Upper lobe of left lung (tissue), 4 donors: ENCODE measurements around the gene HOXC5.

Source experiments
- POLR2A ChIP-seq, 4 donors: fragments of 450-650 bp; IDR thresholded peaks; one replicate each; pipeline ENCODE4 v1.5.1; 2016 to 2017; ENCODE audit warnings: antibody characterized with exemption in 4 of 4, mild to moderate bottlenecking in 2 of 4
- POLR2AphosphoS5 ChIP-seq, 2 donors: sonication (generic); formaldehyde crosslinking; IDR thresholded peaks; one replicate each; pipeline ENCODE4 v1.5.1; 2017; ENCODE audit warnings: antibody characterized with exemption in 2 of 2
- TF ChIP-seq, protein P1 (sequence below), 6 experiments: fragments of 450-650 bp in 4 of 6; fragments of 200-600 bp in 2 of 6; sonication (generic) in 2 of 6; IDR thresholded peaks; one replicate each; pipeline ENCODE4 v1.5.1; 2016 to 2019; ENCODE audit warnings: antibody characterized with exemption in 6 of 6

- TF ChIP-seq, protein P1, sequence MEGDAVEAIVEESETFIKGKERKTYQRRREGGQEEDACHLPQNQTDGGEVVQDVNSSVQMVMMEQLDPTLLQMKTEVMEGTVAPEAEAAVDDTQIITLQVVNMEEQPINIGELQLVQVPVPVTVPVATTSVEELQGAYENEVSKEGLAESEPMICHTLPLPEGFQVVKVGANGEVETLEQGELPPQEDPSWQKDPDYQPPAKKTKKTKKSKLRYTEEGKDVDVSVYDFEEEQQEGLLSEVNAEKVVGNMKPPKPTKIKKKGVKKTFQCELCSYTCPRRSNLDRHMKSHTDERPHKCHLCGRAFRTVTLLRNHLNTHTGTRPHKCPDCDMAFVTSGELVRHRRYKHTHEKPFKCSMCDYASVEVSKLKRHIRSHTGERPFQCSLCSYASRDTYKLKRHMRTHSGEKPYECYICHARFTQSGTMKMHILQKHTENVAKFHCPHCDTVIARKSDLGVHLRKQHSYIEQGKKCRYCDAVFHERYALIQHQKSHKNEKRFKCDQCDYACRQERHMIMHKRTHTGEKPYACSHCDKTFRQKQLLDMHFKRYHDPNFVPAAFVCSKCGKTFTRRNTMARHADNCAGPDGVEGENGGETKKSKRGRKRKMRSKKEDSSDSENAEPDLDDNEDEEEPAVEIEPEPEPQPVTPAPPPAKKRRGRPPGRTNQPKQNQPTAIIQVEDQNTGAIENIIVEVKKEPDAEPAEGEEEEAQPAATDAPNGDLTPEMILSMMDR (IDR thresholded peaks at IDR 0.05), result no peak
- TF ChIP-seq POLR2AphosphoS5 (IDR thresholded peaks at IDR 0.05) (no peak), POLR2A (IDR thresholded peaks at IDR 0.05) (no peak)
These were observed 6.7 kb downstream of the HOXC5 start for GRCh38 chr12:54039417-54040147.
